ENCODE measurements around the gene SCGB1D1.

Gene SCGB1D1

GRCh38 chr11:62149986-62150886 lies 39.8 kb upstream of the SCGB1D1 start:
- no peak for TF ChIP-seq ARNT (IDR thresholded peaks at IDR 0.05)
- TF ChIP-seq HDGF (IDR thresholded peaks at IDR 0.05; ENCODE audit: borderline replicate concordance): no peak
- TF ChIP-seq TARDBP (IDR thresholded peaks at IDR 0.05): no peak
- TF ChIP-seq CTBP1 (IDR thresholded peaks at IDR 0.05; ENCODE audit: borderline replicate concordance): no peak
- no peak for TF ChIP-seq SP1 (IDR thresholded peaks at IDR 0.05)
- no peak for TF ChIP-seq SUZ12 (IDR thresholded peaks at IDR 0.05)
- DNase-seq (ENCODE audit: extremely low spot score): no peak
- CTCF ChIA-PET: no interaction called here
- POLR2A ChIA-PET: no interaction called here

GRCh38 chr11:62150887-62151736 lies 38.9 kb upstream of the SCGB1D1 start:
- DNase-seq (ENCODE audit: extremely low spot score): no peak
- TF ChIP-seq FOXM1 (IDR thresholded peaks at IDR 0.05; ENCODE audit: borderline replicate concordance): no peak
- TF ChIP-seq CTBP1 (IDR thresholded peaks at IDR 0.05; ENCODE audit: borderline replicate concordance): no peak
- no peak for TF ChIP-seq NFRKB (IDR thresholded peaks at IDR 0.05)
- no peak for TF ChIP-seq TARDBP (IDR thresholded peaks at IDR 0.05)
- ChIA-PET CTCF (no interaction called here), POLR2A (no interaction called here)

GRCh38 chr11:62151737-62152102 lies 38.3 kb upstream of the SCGB1D1 start:
- no peak for TF ChIP-seq FOXK2 (IDR thresholded peaks at IDR 0.05)
- no peak for TF ChIP-seq FOXA1 (IDR thresholded peaks at IDR 0.05)
- TF ChIP-seq CTBP1 (IDR thresholded peaks at IDR 0.05; ENCODE audit: borderline replicate concordance): no peak
- no peak for TF ChIP-seq HDGF (IDR thresholded peaks at IDR 0.05; ENCODE audit: borderline replicate concordance)
- no peak for TF ChIP-seq SP1 (IDR thresholded peaks at IDR 0.05)
- TF ChIP-seq L3MBTL2 (conservative IDR thresholded peaks at IDR 0.05): no peak
- TF ChIP-seq TARDBP (IDR thresholded peaks at IDR 0.05): no peak
- no peak for TF ChIP-seq BHLHE40 (IDR thresholded peaks at IDR 0.05; ENCODE audit: borderline replicate concordance)
- TF ChIP-seq FOXM1 (IDR thresholded peaks at IDR 0.05; ENCODE audit: borderline replicate concordance): no peak
- no peak for TF ChIP-seq PKNOX1 (IDR thresholded peaks at IDR 0.05)
- no peak for TF ChIP-seq ELF4 (IDR thresholded peaks at IDR 0.05)
- DNase-seq (ENCODE audit: extremely low spot score): no peak
- CTCF ChIA-PET: no interaction called here
- POLR2A ChIA-PET: no interaction called here

GRCh38 chr11:62152245-62153086 lies 37.5 kb upstream of the SCGB1D1 start:
- ChIA-PET POLR2A (no interaction called here), CTCF (no interaction called here)
- TF ChIP-seq TARDBP (IDR thresholded peaks at IDR 0.05) (no peak), LEF1 (IDR thresholded peaks at IDR 0.05; ENCODE audit: borderline replicate concordance) (no peak), HDGF (IDR thresholded peaks at IDR 0.05; ENCODE audit: borderline replicate concordance) (no peak), FOXM1 (IDR thresholded peaks at IDR 0.05; ENCODE audit: borderline replicate concordance) (no peak), FOXK2 (IDR thresholded peaks at IDR 0.05) (no peak), SUZ12 (IDR thresholded peaks at IDR 0.05) (no peak), FOXA1 (IDR thresholded peaks at IDR 0.05) (no peak), NFRKB (IDR thresholded peaks at IDR 0.05) (no peak), BHLHE40 (IDR thresholded peaks at IDR 0.05; ENCODE audit: borderline replicate concordance) (no peak), PKNOX1 (IDR thresholded peaks at IDR 0.05) (no peak), L3MBTL2 (conservative IDR thresholded peaks at IDR 0.05) (no peak), ZNF384 (IDR thresholded peaks at IDR 0.05) (no peak), ARNT (IDR thresholded peaks at IDR 0.05) (no peak), ELF4 (IDR thresholded peaks at IDR 0.05) (no peak)
- DNase-seq (ENCODE audit: extremely low spot score): no peak

- no peak for DNase-seq (ENCODE audit: extremely low spot score)
- CTCF ChIA-PET: no interaction called here
- POLR2A ChIA-PET: no interaction called here
- TF ChIP-seq NFRKB (IDR thresholded peaks at IDR 0.05) (no peak), SP1 (IDR thresholded peaks at IDR 0.05) (no peak), ARNT (IDR thresholded peaks at IDR 0.05) (no peak), CTBP1 (IDR thresholded peaks at IDR 0.05; ENCODE audit: borderline replicate concordance) (no peak), BHLHE40 (IDR thresholded peaks at IDR 0.05; ENCODE audit: borderline replicate concordance) (no peak), SUZ12 (IDR thresholded peaks at IDR 0.05) (no peak), ELF4 (IDR thresholded peaks at IDR 0.05) (no peak), PKNOX1 (IDR thresholded peaks at IDR 0.05) (no peak), ZNF384 (IDR thresholded peaks at IDR 0.05) (no peak), HDGF (IDR thresholded peaks at IDR 0.05; ENCODE audit: borderline replicate concordance) (no peak), FOXK2 (IDR thresholded peaks at IDR 0.05) (no peak), LEF1 (IDR thresholded peaks at IDR 0.05; ENCODE audit: borderline replicate concordance) (no peak), L3MBTL2 (conservative IDR thresholded peaks at IDR 0.05) (no peak), FOXM1 (IDR thresholded peaks at IDR 0.05; ENCODE audit: borderline replicate concordance) (no peak), TARDBP (IDR thresholded peaks at IDR 0.05) (no peak), FOXA1 (IDR thresholded peaks at IDR 0.05) (no peak)
Observed at GRCh38 chr11:62153087-62153395, 37.0 kb upstream of the SCGB1D1 start.

Data from HEK293T (cell line).